ENCODE data around the gene MDM4.

Gene MDM4

GRCh38 chr1:204605791-204606190 lies 89.6 kb downstream of the MDM4 start:
- no peak for TF ChIP-seq CTCF (IDR thresholded peaks at IDR 0.05; ENCODE audit: extremely low read depth, missing control alignments)
- DNase-seq (ENCODE audit: low spot score), result no peak

Measured in GM20000 (cell line).